Measurements from ENCODE around the gene PDE6H. TPM values are rescaled to one million over a fixed set of nuclear protein-coding genes. Genes with fewer than 3 reads are reported as not detected.

Gene PDE6H
- total and polyA plus RNA-seq, 10 of the 15 experiments (the other 5 are each of a cell fraction or from before 2014, with no cell fraction given), result 0.16 TPM; not detected in 9

DNA sequence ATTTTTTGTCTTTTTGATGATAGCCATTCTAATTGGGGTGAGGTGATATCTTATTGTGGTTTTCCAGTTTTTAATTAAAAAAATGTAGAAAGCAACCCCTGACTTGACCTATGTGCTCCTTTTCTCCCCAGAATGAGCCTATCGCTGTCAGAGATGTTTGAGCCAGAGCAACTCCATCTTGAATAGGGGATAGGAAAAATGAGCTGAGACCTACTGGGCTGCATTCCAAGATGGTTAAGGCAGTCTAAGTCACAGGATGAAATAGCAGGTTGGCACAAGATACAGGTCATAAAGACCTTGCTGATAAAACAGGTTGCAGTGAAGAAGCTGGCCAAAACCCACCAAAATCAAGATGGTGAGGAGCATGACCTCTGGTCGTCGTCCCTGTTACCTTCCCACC, 48.3 kb upstream of the PDE6H start:
- no peaks in the 10 kb centered on the region for H3K9me3 ChIP-seq (replicated peaks; ENCODE audit: control insufficient read depth, insufficient read depth, low read length)
- H3K36me3 ChIP-seq (ENCODE audit: control insufficient read depth in 2 of 2, insufficient read depth in 2 of 2, low read length in 1 of 2), result no peaks in the 10 kb centered on the region
- FAIRE-seq (no peak), ATAC-seq (no peak), DNase-seq (ENCODE audit: low read depth, low spot score) (no peak)
- ChIA-PET RAD21 (ENCODE audit: unreplicated experiment) (no interaction called here), POLR2A (no interaction called here), SMC1A (ENCODE audit: uncharacterized antibody, unreplicated experiment) (interaction anchor here (2.1 kb wide), 1 partner anchor 154 kb away, joined by 5 read pairs; a partner anchor contains a TSS), CTCF (interaction anchor here (0.9 kb wide), 1 partner anchor 103 kb away, joined by 3 read pairs; no protein-coding TSS in a partner anchor)
- H2AFZ ChIP-seq (ENCODE audit: control insufficient read depth, low read depth, low read length), result no peak overlapping the region
- H3K79me2 ChIP-seq (ENCODE audit: control insufficient read depth, insufficient read depth, low read length), result no peaks in the 10 kb centered on the region
- no peak overlapping the region for H3K9ac ChIP-seq (ENCODE audit: control insufficient read depth, insufficient read depth, low read length)
- WGBS (ENCODE audit: insufficient coverage, insufficient replicate concordance, low lambda C conversion rate, missing lambda C conversion rate), result 98% methylated on average over 3 of the region's 3 CpGs
- H4K20me1 ChIP-seq (ENCODE audit: control insufficient read depth, insufficient read depth), result no peaks in the 10 kb centered on the region
- H3K4me3 ChIP-seq, result no peak overlapping the region
- TF ChIP-seq ASH2L (IDR thresholded peaks at IDR 0.05; ENCODE audit: borderline replicate concordance, low read depth) (no peak), MXI1 (IDR thresholded peaks at IDR 0.05; ENCODE audit: low read depth, low read length) (no peak), SMARCA5 (IDR thresholded peaks at IDR 0.05) (no peak), CBX5 (IDR thresholded peaks at IDR 0.05; ENCODE audit: low read depth) (no peak), SMAD1 (IDR thresholded peaks at IDR 0.05; ENCODE audit: low read depth, partially characterized antibody) (no peak), NFXL1 (IDR thresholded peaks at IDR 0.05; ENCODE audit: borderline replicate concordance) (no peak)
- TF ChIP-seq, protein P1, sequence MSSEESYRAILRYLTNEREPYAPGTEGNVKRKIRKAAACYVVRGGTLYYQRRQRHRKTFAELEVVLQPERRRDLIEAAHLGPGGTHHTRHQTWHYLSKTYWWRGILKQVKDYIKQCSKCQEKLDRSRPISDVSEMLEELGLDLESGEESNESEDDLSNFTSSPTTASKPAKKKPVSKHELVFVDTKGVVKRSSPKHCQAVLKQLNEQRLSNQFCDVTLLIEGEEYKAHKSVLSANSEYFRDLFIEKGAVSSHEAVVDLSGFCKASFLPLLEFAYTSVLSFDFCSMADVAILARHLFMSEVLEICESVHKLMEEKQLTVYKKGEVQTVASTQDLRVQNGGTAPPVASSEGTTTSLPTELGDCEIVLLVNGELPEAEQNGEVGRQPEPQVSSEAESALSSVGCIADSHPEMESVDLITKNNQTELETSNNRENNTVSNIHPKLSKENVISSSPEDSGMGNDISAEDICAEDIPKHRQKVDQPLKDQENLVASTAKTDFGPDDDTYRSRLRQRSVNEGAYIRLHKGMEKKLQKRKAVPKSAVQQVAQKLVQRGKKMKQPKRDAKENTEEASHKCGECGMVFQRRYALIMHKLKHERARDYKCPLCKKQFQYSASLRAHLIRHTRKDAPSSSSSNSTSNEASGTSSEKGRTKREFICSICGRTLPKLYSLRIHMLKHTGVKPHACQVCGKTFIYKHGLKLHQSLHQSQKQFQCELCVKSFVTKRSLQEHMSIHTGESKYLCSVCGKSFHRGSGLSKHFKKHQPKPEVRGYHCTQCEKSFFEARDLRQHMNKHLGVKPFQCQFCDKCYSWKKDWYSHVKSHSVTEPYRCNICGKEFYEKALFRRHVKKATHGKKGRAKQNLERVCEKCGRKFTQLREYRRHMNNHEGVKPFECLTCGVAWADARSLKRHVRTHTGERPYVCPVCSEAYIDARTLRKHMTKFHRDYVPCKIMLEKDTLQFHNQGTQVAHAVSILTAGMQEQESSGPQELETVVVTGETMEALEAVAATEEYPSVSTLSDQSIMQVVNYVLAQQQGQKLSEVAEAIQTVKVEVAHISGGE (CRISPR knock-in tag; IDR thresholded peaks at IDR 0.05), result no peak
- TF ChIP-seq, protein P2, sequence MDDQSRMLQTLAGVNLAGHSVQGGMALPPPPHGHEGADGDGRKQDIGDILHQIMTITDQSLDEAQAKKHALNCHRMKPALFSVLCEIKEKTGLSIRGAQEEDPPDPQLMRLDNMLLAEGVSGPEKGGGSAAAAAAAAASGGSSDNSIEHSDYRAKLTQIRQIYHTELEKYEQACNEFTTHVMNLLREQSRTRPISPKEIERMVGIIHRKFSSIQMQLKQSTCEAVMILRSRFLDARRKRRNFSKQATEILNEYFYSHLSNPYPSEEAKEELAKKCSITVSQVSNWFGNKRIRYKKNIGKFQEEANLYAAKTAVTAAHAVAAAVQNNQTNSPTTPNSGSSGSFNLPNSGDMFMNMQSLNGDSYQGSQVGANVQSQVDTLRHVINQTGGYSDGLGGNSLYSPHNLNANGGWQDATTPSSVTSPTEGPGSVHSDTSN (IDR thresholded peaks at IDR 0.05; ENCODE audit: insufficient replicate concordance, low read depth, low read length), result no peak
- TF ChIP-seq, protein P3, sequence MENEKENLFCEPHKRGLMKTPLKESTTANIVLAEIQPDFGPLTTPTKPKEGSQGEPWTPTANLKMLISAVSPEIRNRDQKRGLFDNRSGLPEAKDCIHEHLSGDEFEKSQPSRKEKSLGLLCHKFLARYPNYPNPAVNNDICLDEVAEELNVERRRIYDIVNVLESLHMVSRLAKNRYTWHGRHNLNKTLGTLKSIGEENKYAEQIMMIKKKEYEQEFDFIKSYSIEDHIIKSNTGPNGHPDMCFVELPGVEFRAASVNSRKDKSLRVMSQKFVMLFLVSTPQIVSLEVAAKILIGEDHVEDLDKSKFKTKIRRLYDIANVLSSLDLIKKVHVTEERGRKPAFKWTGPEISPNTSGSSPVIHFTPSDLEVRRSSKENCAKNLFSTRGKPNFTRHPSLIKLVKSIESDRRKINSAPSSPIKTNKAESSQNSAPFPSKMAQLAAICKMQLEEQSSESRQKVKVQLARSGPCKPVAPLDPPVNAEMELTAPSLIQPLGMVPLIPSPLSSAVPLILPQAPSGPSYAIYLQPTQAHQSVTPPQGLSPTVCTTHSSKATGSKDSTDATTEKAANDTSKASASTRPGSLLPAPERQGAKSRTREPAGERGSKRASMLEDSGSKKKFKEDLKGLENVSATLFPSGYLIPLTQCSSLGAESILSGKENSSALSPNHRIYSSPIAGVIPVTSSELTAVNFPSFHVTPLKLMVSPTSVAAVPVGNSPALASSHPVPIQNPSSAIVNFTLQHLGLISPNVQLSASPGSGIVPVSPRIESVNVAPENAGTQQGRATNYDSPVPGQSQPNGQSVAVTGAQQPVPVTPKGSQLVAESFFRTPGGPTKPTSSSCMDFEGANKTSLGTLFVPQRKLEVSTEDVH (IDR thresholded peaks at IDR 0.05; ENCODE audit: low read depth, partially characterized antibody), result no peak
- H3K4me2 ChIP-seq (ENCODE audit: control insufficient read depth, insufficient read depth), result no peak overlapping the region
- in situ Hi-C loops (cut with MboI), result no loop called here
- BruUV-seq (replicated peaks), result no TSS peak
- no peaks in the 10 kb centered on the region for H3K4me1 ChIP-seq (ENCODE audit: control insufficient read depth, insufficient read depth, low read length)
- no peak overlapping the region for H3K27ac ChIP-seq (ENCODE audit: control insufficient read depth, insufficient read depth)
- H3K27me3 ChIP-seq (replicated peaks in 1 of 2; ENCODE audit: control insufficient read depth in 2 of 2, insufficient read depth in 2 of 2, low read length in 1 of 2), result no peaks in the 10 kb centered on the region
- intact Hi-C loops (cut with micrococcal nuclease; ENCODE audit: unreplicated experiment), result no loop called here
